GM12875 (cell line): Measurements from ENCODE around the gene ANKRD34A.
"Not testable (repeated sequence)": the region's sequence is repeated elsewhere in the genome, so short reads cannot be mapped to it uniquely, and the experiment has no call there.

Experiments
- H3K4me3 ChIP-seq: one replicate; pipeline ENCODE4 v1.5.1; 2011; ENCODE audit warnings: low read depth, low read length, control low read depth
- CTCF ChIP-seq: IDR thresholded peaks from 2 replicates; pipeline ENCODE4 v1.5.1; 2011; ENCODE audit warnings: low read depth, mild to moderate bottlenecking, control low read depth, inconsistent platforms, low read length, moderate library complexity, borderline replicate concordance; ENCODE audit not compliant: insufficient read depth

ANKRD34A gene

DNA sequence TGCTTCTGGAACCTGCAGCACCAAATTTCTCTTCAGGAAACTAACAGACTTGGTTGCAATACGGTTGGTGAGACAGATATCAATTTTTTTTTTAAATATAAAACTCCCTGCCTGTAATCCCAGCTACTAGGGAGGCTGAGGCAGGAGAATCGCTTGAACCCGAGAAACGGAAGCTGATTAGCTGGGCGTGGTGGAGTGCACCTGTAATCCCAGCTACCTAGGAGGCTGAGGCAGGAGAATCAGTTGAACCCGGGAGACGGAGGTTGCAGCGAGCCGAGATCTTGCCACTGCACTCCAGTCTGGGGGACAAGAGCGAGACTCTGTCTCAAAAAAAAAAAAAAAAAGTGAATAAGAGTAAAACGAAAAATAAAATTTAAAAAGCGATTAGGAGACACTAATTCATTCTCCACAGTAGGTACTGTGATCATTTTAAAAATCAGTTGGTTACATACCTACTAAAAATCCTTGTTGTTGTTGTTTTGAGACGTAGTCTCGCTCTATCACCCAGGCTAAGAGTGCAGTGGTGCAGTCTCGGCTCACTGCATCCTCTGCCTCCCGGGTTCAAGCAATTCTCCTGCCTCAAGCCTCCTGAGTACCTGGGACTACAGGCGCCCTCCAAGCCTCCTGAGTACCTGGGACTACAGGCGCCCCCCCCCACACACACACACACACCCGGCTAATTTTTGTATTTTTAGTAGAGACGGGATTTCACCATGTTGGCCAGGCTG, 36.3 kb downstream of the ANKRD34A start:
- no peak for TF ChIP-seq CTCF
- H3K4me3 ChIP-seq: peak overlapping the region; percentile 71

GRCh38 chr1:145927063-145927886, 37.1 kb downstream of the ANKRD34A start, which contains the start of gene RBM8A:
Gene RBM8A (minus strand): TSS chr1:145927484. CDS start chr1:145927426, 58 bp downstream.
- peak; percentile 66 for TF ChIP-seq CTCF

GRCh38 chr1:145926686-145927062, 37.7 kb downstream of the ANKRD34A start:
- no peak for TF ChIP-seq CTCF
- H3K4me3 ChIP-seq: peak overlapping the region; percentile 71

More at GRCh38 chr1:145927063-145927886, 37.1 kb downstream of the ANKRD34A start, which contains the start of gene RBM8A:
- peak within 1 kb of the TSS; percentile 71 for H3K4me3 ChIP-seq

DNA sequence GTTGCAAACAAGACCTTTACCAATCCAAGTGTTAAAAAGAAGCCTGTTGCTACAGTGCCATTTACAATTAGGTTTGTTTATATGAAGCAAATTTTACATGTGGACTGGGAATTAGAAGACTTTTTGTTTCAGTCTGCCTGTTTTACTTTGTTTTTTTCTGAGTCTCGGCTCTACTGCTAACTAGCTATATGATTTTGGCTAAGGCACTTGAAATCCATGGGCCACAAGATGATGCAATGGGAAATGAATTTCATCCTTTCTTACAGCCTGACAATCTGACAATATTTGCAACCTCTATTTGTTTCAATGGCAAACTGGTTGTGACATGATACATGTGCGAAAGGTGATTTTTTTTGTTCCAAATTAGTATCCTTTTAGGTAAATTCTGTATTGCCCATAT, 42.1 kb downstream of the ANKRD34A start:
- no peak for TF ChIP-seq CTCF

GRCh38 chr1:145920297-145920696, 44.1 kb downstream of the ANKRD34A start:
- not testable (repeated sequence) for H3K4me3 ChIP-seq

More for the DNA sequence above, 42.1 kb downstream of the ANKRD34A start:
- no peak overlapping the region for H3K4me3 ChIP-seq

DNA sequence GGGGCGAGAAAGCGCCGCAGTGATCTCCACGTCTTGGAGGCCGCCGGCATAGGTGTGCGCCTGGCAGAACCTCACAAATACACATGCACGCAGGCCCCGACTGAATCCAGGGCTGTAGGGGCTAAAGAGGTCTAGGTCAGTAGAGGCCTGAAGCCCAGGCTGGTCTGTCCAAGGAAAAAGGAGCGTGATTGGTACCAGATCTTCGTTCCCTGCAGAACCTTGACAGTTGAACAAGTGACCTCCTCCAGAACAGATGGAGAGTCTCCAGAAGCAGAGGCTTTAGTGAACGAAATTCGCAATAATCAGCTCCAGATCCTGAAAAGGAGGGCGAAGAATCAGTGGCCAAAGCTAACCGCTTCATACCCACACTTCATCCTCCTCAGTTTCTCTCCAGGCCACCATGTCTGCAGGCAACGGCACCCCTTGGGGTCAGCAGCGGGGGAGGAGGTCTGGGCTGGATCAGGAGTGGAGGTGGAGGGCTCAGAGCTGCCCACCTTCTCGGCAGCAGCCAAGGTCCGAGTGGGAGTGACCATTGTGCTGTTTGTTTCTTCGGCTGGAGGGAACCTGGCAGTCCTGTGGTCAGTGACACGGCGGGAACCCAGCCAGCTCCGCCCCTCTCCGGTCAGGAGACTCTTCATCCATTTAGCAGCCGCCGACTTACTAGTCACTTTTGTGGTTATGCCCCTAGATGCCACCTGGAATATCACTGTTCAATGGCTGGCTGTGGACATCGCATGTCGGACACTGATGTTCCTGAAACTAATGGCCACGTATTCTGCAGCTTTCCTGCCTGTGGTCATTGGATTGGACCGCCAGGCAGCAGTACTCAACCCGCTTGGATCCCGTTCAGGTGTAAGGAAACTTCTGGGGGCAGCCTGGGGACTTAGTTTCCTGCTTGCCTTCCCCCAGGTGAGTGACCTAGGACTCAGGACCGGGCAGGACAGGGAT, 45.1 kb downstream of the ANKRD34A start:
- peak overlapping the region; percentile 100 for H3K4me3 ChIP-seq
- no peak for TF ChIP-seq CTCF
